ENCODE data around the gene NAT14.

GRCh38 chr19:55519451-55520311, 34.7 kb downstream of the NAT14 start:
- TF ChIP-seq CTCF (optimal IDR thresholded peaks at IDR 0.05 in 1 of 3, IDR thresholded peaks at IDR 0.05 in 1 of 3, conservative IDR thresholded peaks at IDR 0.05 in 1 of 3; ENCODE audit: extremely low read depth in 1 of 3, insufficient read depth in 2 of 3, low read length in 3 of 3) (no peak), EZH2 (IDR thresholded peaks at IDR 0.05; ENCODE audit: low read length) (no peak)

Data from keratinocyte (primary cell).